ENCODE measurements around the gene FRMD4B.

Gene FRMD4B

DNA sequence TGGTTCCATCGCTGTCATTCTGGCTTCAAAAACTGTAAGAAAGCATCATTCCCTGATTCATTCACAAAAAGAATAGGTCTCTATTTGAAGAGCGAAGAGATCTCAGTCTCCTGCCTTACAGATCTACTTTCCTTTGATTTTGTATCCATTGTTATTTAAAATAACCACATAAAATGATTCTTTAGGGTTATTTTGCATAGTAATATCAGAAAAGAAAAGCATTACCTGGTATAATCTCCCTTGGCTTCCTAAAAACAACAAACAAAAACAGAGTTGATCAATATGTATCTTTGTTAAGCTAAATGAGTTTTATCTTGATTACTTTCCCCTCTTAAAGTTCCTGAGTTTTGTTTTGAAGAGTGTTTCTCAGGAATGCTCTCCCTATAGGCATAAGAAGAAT, 136.9 kb downstream of the FRMD4B start:
- Histone ChIP-seq H3K14ac (ENCODE audit: low read length) (no peak overlapping the region), H3K23ac (ENCODE audit: low read length) (no peak overlapping the region), H3K79me2 (ENCODE audit: control insufficient read depth, insufficient read depth, low read length, poor library complexity) (peaks cover 3% of the 10 kb centered on the region), H3K18ac (ENCODE audit: low read length) (no peak overlapping the region), H2BK120ac (ENCODE audit: insufficient read depth, low read length, poor library complexity) (no peak overlapping the region), H3K79me1 (ENCODE audit: low read length) (peaks cover 20% of the 10 kb centered on the region), H3K4me2 (ENCODE audit: low read length) (no peak overlapping the region), H3K9me3 (ENCODE audit: insufficient read depth, low read depth, low read length) (no peaks in the 10 kb centered on the region), H3K4ac (ENCODE audit: low read depth, low read length) (no peak overlapping the region), H3K4me1 (ENCODE audit: control insufficient read depth in 1 of 2, insufficient read depth in 2 of 2, low read length in 2 of 2) (peaks cover 9 to 25% of the 10 kb centered on the region in 2 experiments), H3K27ac (ENCODE audit: low read depth, low read length) (no peak overlapping the region), H3K9ac (ENCODE audit: low read length) (no peak overlapping the region), H4K91ac (ENCODE audit: low read depth, low read length) (no peak overlapping the region), H3K27me3 (ENCODE audit: insufficient read depth, low read length) (no peaks in the 10 kb centered on the region), H2AFZ (ENCODE audit: insufficient read depth, low read length, poor library complexity) (no peak overlapping the region), H2BK12ac (ENCODE audit: low read length) (no peak overlapping the region), H4K8ac (ENCODE audit: low read depth, low read length) (no peak overlapping the region), H4K12ac (ENCODE audit: low read depth, low read length) (no peak overlapping the region), H3K36me3 (ENCODE audit: control insufficient read depth in 1 of 2, insufficient read depth in 2 of 2, low read length in 2 of 2) (no peaks in the 10 kb centered on the region), H3K4me3 (ENCODE audit: low read depth, low read length) (no peak overlapping the region), H2AK5ac (ENCODE audit: low read length) (no peak overlapping the region), H2BK5ac (ENCODE audit: low read depth, low read length, poor library complexity) (no peak overlapping the region)
- WGBS (ENCODE audit: extremely low coverage, insufficient coverage, insufficient read length), result no CpG with 5 or more reads among the region's 2 CpGs
- DNase-seq, result no peak

DNA sequence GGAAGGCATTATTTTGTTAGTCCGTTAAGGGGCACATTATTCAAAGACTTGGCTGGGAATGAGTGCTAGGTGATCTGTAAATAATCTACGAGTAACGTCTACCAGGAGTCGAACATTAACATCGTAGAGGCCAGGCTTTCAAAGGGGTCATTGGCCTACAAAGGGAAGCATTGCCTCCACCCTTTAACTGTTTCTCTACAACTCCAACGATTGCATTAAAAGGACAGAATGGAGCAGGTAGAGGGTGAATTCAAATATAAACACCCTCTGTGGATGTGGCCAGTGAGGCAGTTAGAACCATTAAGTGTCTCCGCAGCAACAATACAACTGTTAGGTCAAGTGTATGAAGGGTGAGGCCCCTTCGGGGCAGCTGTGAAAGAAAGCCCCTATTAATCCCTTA, 137.5 kb downstream of the FRMD4B start:
- no peak overlapping the region for H3K14ac ChIP-seq (ENCODE audit: low read length)
- no peak overlapping the region for H3K9ac ChIP-seq (ENCODE audit: low read length)
- no peak overlapping the region for H3K23ac ChIP-seq (ENCODE audit: low read length)
- H3K27ac ChIP-seq (ENCODE audit: low read depth, low read length), result no peak overlapping the region
- no CpG with 5 or more reads among the region's 8 CpGs for WGBS (ENCODE audit: extremely low coverage, insufficient coverage, insufficient read length)
- H2BK5ac ChIP-seq (ENCODE audit: low read depth, low read length, poor library complexity), result no peak overlapping the region
- no peaks in the 10 kb centered on the region for H3K36me3 ChIP-seq (ENCODE audit: control insufficient read depth in 1 of 2, insufficient read depth in 2 of 2, low read length in 2 of 2)
- peak overlapping the region; percentile 4 for H3K4me2 ChIP-seq (ENCODE audit: low read length)
- no peak overlapping the region for H4K12ac ChIP-seq (ENCODE audit: low read depth, low read length)
- DNase-seq, result no peak
- no peak overlapping the region for H2AK5ac ChIP-seq (ENCODE audit: low read length)
- peaks cover 14 to 29% of the 10 kb centered on the region in 2 experiments for H3K4me1 ChIP-seq (ENCODE audit: control insufficient read depth in 1 of 2, insufficient read depth in 2 of 2, low read length in 2 of 2)
- H3K27me3 ChIP-seq (ENCODE audit: insufficient read depth, low read length), result no peaks in the 10 kb centered on the region
- peaks cover 4% of the 10 kb centered on the region for H3K79me2 ChIP-seq (ENCODE audit: control insufficient read depth, insufficient read depth, low read length, poor library complexity)
- H4K91ac ChIP-seq (ENCODE audit: low read depth, low read length), result no peak overlapping the region
- H3K9me3 ChIP-seq (ENCODE audit: insufficient read depth, low read depth, low read length), result no peaks in the 10 kb centered on the region
- peak overlapping the region; percentile 31 for H2BK120ac ChIP-seq (ENCODE audit: insufficient read depth, low read length, poor library complexity)
- H3K79me1 ChIP-seq (ENCODE audit: low read length), result peaks cover 26% of the 10 kb centered on the region
- H3K18ac ChIP-seq (ENCODE audit: low read length), result no peak overlapping the region
- no peak overlapping the region for H3K4ac ChIP-seq (ENCODE audit: low read depth, low read length)
- H4K8ac ChIP-seq (ENCODE audit: low read depth, low read length), result peak overlapping the region; percentile 35
- H2AFZ ChIP-seq (ENCODE audit: insufficient read depth, low read length, poor library complexity), result no peak overlapping the region
- peak overlapping the region; percentile 82 for H2BK12ac ChIP-seq (ENCODE audit: low read length)
- H3K4me3 ChIP-seq (ENCODE audit: low read depth, low read length), result no peak overlapping the region

DNA sequence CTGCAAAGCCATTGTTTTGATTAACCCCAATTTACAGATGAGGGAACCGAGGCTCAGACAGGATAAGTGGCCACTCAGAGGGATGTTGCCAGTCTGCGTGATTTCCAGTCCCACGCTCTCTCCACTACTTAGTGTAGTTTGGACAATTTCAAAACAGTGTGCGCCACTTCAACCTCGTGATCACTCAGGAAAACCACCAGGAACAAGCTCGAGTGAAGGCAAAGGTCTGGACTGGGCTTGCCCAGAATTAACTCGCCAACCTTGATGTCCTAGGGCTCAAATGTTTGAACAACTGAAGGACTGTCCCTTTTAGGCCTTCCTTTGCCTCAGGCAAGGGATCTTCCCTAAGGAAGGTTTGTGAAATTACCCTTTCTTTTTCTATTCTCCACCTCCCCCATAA, 139.3 kb downstream of the FRMD4B start:
- Histone ChIP-seq H3K36me3 (ENCODE audit: control insufficient read depth in 1 of 2, insufficient read depth in 2 of 2, low read length in 2 of 2) (no peaks in the 10 kb centered on the region), H3K4ac (ENCODE audit: low read depth, low read length) (no peak overlapping the region), H3K79me2 (ENCODE audit: control insufficient read depth, insufficient read depth, low read length, poor library complexity) (peaks cover 4% of the 10 kb centered on the region), H3K9ac (ENCODE audit: low read length) (no peak overlapping the region), H3K14ac (ENCODE audit: low read length) (peak overlapping the region; percentile 7), H4K91ac (ENCODE audit: low read depth, low read length) (peak overlapping the region; percentile 16), H3K23ac (ENCODE audit: low read length) (no peak overlapping the region), H3K4me1 (ENCODE audit: control insufficient read depth in 1 of 2, insufficient read depth in 2 of 2, low read length in 2 of 2) (peaks cover 16 to 37% of the 10 kb centered on the region in 2 experiments), H3K27me3 (ENCODE audit: insufficient read depth, low read length) (no peaks in the 10 kb centered on the region), H2AFZ (ENCODE audit: insufficient read depth, low read length, poor library complexity) (no peak overlapping the region), H3K18ac (ENCODE audit: low read length) (peak overlapping the region; percentile 7), H3K79me1 (ENCODE audit: low read length) (peaks cover 34% of the 10 kb centered on the region), H4K12ac (ENCODE audit: low read depth, low read length) (no peak overlapping the region), H2BK5ac (ENCODE audit: low read depth, low read length, poor library complexity) (no peak overlapping the region), H3K4me2 (ENCODE audit: low read length) (no peak overlapping the region), H2AK5ac (ENCODE audit: low read length) (no peak overlapping the region), H2BK120ac (ENCODE audit: insufficient read depth, low read length, poor library complexity) (no peak overlapping the region), H4K8ac (ENCODE audit: low read depth, low read length) (no peak overlapping the region), H3K4me3 (ENCODE audit: low read depth, low read length) (no peak overlapping the region), H3K27ac (ENCODE audit: low read depth, low read length) (no peak overlapping the region), H3K9me3 (ENCODE audit: insufficient read depth, low read depth, low read length) (no peaks in the 10 kb centered on the region), H2BK12ac (ENCODE audit: low read length) (peak overlapping the region; percentile 6)
- DNase-seq, result no peak
- no CpG with 5 or more reads among the region's 7 CpGs for WGBS (ENCODE audit: extremely low coverage, insufficient coverage, insufficient read length)

DNA sequence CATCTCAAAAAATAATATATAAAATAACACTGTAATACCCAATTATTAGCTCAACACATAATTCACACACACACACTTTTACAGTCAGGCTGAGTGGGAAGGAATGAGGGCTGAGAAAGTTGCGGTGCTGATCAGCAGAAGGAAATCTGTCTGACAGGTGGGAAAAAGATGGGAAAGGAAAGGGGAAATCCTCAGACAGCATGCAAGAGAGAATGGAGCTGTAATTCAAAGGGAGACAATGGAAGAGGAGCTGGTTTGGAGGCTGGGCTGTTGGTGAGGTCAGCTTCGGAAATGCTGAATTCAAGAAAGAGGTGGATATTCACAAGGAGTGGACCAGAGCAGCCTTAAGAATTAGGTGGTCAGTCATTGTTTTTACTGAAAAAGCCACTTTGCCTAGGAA, 141.8 kb downstream of the FRMD4B start:
- Histone ChIP-seq H3K79me2 (ENCODE audit: control insufficient read depth, insufficient read depth, low read length, poor library complexity) (peaks cover 4% of the 10 kb centered on the region), H2AFZ (ENCODE audit: insufficient read depth, low read length, poor library complexity) (peak overlapping the region; percentile 72), H3K27me3 (ENCODE audit: insufficient read depth, low read length) (no peaks in the 10 kb centered on the region), H3K27ac (ENCODE audit: low read depth, low read length) (peak overlapping the region; percentile 97), H4K12ac (ENCODE audit: low read depth, low read length) (no peak overlapping the region), H2BK5ac (ENCODE audit: low read depth, low read length, poor library complexity) (peak overlapping the region; percentile 54), H3K4me1 (ENCODE audit: control insufficient read depth in 1 of 2, insufficient read depth in 2 of 2, low read length in 2 of 2) (peaks cover 22 to 38% of the 10 kb centered on the region in 2 experiments), H2BK120ac (ENCODE audit: insufficient read depth, low read length, poor library complexity) (peak overlapping the region; percentile 77), H3K14ac (ENCODE audit: low read length) (peak overlapping the region; percentile 77), H3K18ac (ENCODE audit: low read length) (peak overlapping the region; percentile 86), H4K91ac (ENCODE audit: low read depth, low read length) (peak overlapping the region; percentile 93), H3K9ac (ENCODE audit: low read length) (no peak overlapping the region), H3K36me3 (ENCODE audit: control insufficient read depth in 1 of 2, insufficient read depth in 2 of 2, low read length in 2 of 2) (no peaks in the 10 kb centered on the region), H3K79me1 (ENCODE audit: low read length) (peaks cover 44% of the 10 kb centered on the region), H3K23ac (ENCODE audit: low read length) (no peak overlapping the region), H3K4ac (ENCODE audit: low read depth, low read length) (peak overlapping the region; percentile 89), H2BK12ac (ENCODE audit: low read length) (peak overlapping the region; percentile 97), H3K4me2 (ENCODE audit: low read length) (no peak overlapping the region), H2AK5ac (ENCODE audit: low read length) (peak overlapping the region; percentile 93), H3K9me3 (ENCODE audit: insufficient read depth, low read depth, low read length) (no peaks in the 10 kb centered on the region), H3K4me3 (ENCODE audit: low read depth, low read length) (no peak overlapping the region), H4K8ac (ENCODE audit: low read depth, low read length) (peak overlapping the region; percentile 87)
- no CpG with 5 or more reads among the region's 2 CpGs for WGBS (ENCODE audit: extremely low coverage, insufficient coverage, insufficient read length)
- DNase-seq, result no peak
